H9 (cell line): ENCODE measurements around the gene ICAM2. TPM values are rescaled to one million over a fixed set of nuclear protein-coding genes. Genes with fewer than 3 reads are reported as not detected.

Experiments used
- DNase-seq: peaks from one replicate; pipeline ENCODE4 v3.0.0-alpha.2; 2017
- H2AFZ ChIP-seq: one replicate; pipeline ENCODE4 v1.6.1; 2013; ENCODE audit warnings: mild to moderate bottlenecking, low read length, control low read depth, moderate library complexity
- H2AK5ac ChIP-seq: 2 replicates; pipeline ENCODE4 v1.6.1; 2013; ENCODE audit warnings: low read length, control low read depth, mixed read lengths; ENCODE audit not compliant: insufficient read length
- H2BK120ac ChIP-seq: one replicate; pipeline ENCODE4 v1.6.1; 2013; ENCODE audit warnings: low read depth, mild to moderate bottlenecking, low read length, control low read depth, inconsistent platforms; ENCODE audit not compliant: poor library complexity, severe bottlenecking
- H2BK12ac ChIP-seq: 2 replicates; pipeline ENCODE4 v1.6.1; 2013; ENCODE audit warnings: low read length, control low read depth, mixed read lengths, low read depth; ENCODE audit not compliant: insufficient read length
- H2BK15ac ChIP-seq: 2 replicates; pipeline ENCODE4 v1.6.1; 2013; ENCODE audit warnings: low read depth, low read length, control low read depth
- H2BK20ac ChIP-seq: one replicate; pipeline ENCODE4 v1.6.1; 2013; ENCODE audit warnings: low read depth, mild to moderate bottlenecking, low read length, control low read depth, inconsistent platforms; ENCODE audit not compliant: poor library complexity, severe bottlenecking
- H2BK5ac ChIP-seq: 2 replicates; pipeline ENCODE4 v1.6.1; 2013; ENCODE audit warnings: low read length, control low read depth, mixed read lengths; ENCODE audit not compliant: insufficient read length
- H3K14ac ChIP-seq: 2 replicates; pipeline ENCODE4 v1.6.1; 2013; ENCODE audit warnings: low read length, control low read depth; ENCODE audit not compliant: insufficient read depth
- H3K18ac ChIP-seq: 2 replicates; pipeline ENCODE4 v1.6.1; 2013; ENCODE audit warnings: low read depth, mild to moderate bottlenecking, mixed read lengths, low read length, control low read depth; ENCODE audit not compliant: insufficient read length
- H3K23ac ChIP-seq: 2 replicates; pipeline ENCODE4 v1.6.1; 2013; ENCODE audit warnings: low read length, control low read depth, mixed read lengths, low read depth; ENCODE audit not compliant: insufficient read length
- H3K23me2 ChIP-seq: 2 replicates; pipeline ENCODE4 v1.6.1; 2013; ENCODE audit warnings: low read depth, mild to moderate bottlenecking, mixed read lengths, low read length, control low read depth; ENCODE audit not compliant: insufficient read length, poor library complexity, severe bottlenecking
- H3K27ac ChIP-seq: 2 replicates; pipeline ENCODE4 v1.5.1; 2013; ENCODE audit warnings: low read length, control low read depth, mixed read lengths, low read depth; ENCODE audit not compliant: insufficient read length
- H3K27me3 ChIP-seq: 2 replicates; pipeline ENCODE4 v1.6.1; 2013; ENCODE audit warnings: low read length, control low read depth, inconsistent platforms; ENCODE audit not compliant: insufficient read depth
- H3K4ac ChIP-seq: 2 replicates; pipeline ENCODE4 v1.6.1; 2013; ENCODE audit warnings: low read depth, mild to moderate bottlenecking, control low read depth, inconsistent platforms, low read length, moderate library complexity
- H3K4me1 ChIP-seq: 2 replicates; pipeline ENCODE4 v1.6.1; 2013; ENCODE audit warnings: low read length, control low read depth, inconsistent platforms; ENCODE audit not compliant: insufficient read depth
- H3K4me2 ChIP-seq: 2 replicates; pipeline ENCODE4 v1.6.1; 2013; ENCODE audit warnings: low read length, control low read depth, mixed read lengths; ENCODE audit not compliant: insufficient read length, insufficient read depth
- H3K56ac ChIP-seq: 2 replicates; pipeline ENCODE4 v1.6.1; 2013; ENCODE audit warnings: low read depth, mild to moderate bottlenecking, mixed read lengths, low read length, control low read depth; ENCODE audit not compliant: insufficient read length
- H3K79me1 ChIP-seq: 2 replicates; pipeline ENCODE4 v1.6.1; 2013; ENCODE audit warnings: low read depth, mild to moderate bottlenecking, moderate library complexity, low read length, control low read depth, inconsistent platforms; ENCODE audit not compliant: insufficient read depth, poor library complexity, severe bottlenecking
- H3K79me2 ChIP-seq: 2 replicates; pipeline ENCODE4 v1.6.1; 2013; ENCODE audit warnings: low read length, control low read depth, inconsistent platforms; ENCODE audit not compliant: insufficient read depth
- H3K9ac ChIP-seq: 2 replicates; pipeline ENCODE4 v1.6.1; 2013; ENCODE audit warnings: low read length, control low read depth, mixed read lengths; ENCODE audit not compliant: insufficient read length; ENCODE audit errors: extremely low read depth
- H3K9me3 ChIP-seq: one replicate; pipeline ENCODE4 v1.6.1; 2013; ENCODE audit warnings: low read depth, low read length, inconsistent platforms; ENCODE audit not compliant: control insufficient read depth
- H3T11ph ChIP-seq: one replicate; pipeline ENCODE4 v1.6.1; 2013; ENCODE audit warnings: mild to moderate bottlenecking, low read length, control low read depth, inconsistent platforms
- H4K20me1 ChIP-seq: one replicate; pipeline ENCODE4 v1.6.1; 2013; ENCODE audit not compliant: control insufficient read depth, insufficient read length, insufficient read depth
- H4K5ac ChIP-seq: 2 replicates; pipeline ENCODE4 v1.6.1; 2013; ENCODE audit warnings: low read depth, mild to moderate bottlenecking, mixed read lengths, low read length, control low read depth; ENCODE audit not compliant: insufficient read length
- H4K8ac ChIP-seq: replicated peaks from 2 replicates; pipeline ENCODE4 v1.6.1; 2013; ENCODE audit warnings: low read length, control low read depth, mixed read lengths, low read depth; ENCODE audit not compliant: insufficient read length
- H4K91ac ChIP-seq: 2 replicates; pipeline ENCODE4 v1.6.1; 2013; ENCODE audit warnings: low read depth, mild to moderate bottlenecking, moderate library complexity, mixed read lengths, low read length, control low read depth; ENCODE audit not compliant: insufficient read length
- H3K27ac Mint-ChIP-seq, 3 experiments: 2 replicates in 2 of 3; 3 replicates in 1 of 3; pipeline ENCODE4 v1.8.0; 2020 to 2021; ENCODE audit warnings: mixed read lengths in 3 of 3, mild to moderate bottlenecking in 1 of 3, moderate library complexity in 1 of 3
- H3K27me3 Mint-ChIP-seq: 2 replicates; pipeline ENCODE4 v1.8.0; 2021; ENCODE audit warnings: low read depth, mild to moderate bottlenecking, moderate library complexity, mixed read lengths
- H3K36me3 Mint-ChIP-seq, 3 experiments: 2 replicates in 2 of 3; 3 replicates in 1 of 3; pipeline ENCODE4 v1.8.0; 2020 to 2021; ENCODE audit warnings: low read depth in 3 of 3, mixed read lengths in 3 of 3; ENCODE audit not compliant: insufficient read depth in 1 of 3
- H3K4me1 Mint-ChIP-seq, 2 experiments: 2 replicates each; pipeline ENCODE4 v1.8.0; 2020; ENCODE audit warnings: mixed read lengths in 2 of 2
- H3K4me3 Mint-ChIP-seq, 2 experiments: 2 replicates in 1 of 2; 3 replicates in 1 of 2; pipeline ENCODE4 v1.8.0; 2020 to 2021; ENCODE audit warnings: mild to moderate bottlenecking in 2 of 2, mixed read lengths in 2 of 2, moderate library complexity in 1 of 2
- H3K9me3 Mint-ChIP-seq, 2 experiments: 2 replicates in 1 of 2; 3 replicates in 1 of 2; pipeline ENCODE4 v1.8.0; 2020; ENCODE audit warnings: mild to moderate bottlenecking in 2 of 2, mixed read lengths in 2 of 2, moderate library complexity in 1 of 2
- CTCF ChIP-seq: fragments of 200-600 bp; sonication (generic); conservative IDR thresholded peaks from 3 replicates; pipeline ENCODE4 v1.8.0; 2021; ENCODE audit warnings: antibody characterized with exemption, mild to moderate bottlenecking
- WGBS: extraction: QIAGEN DNeasy Blood & Tissue Kit; methylation state at CpG from one replicate; pipeline ENCODE4 v1.1.7; 2013; ENCODE audit warnings: missing lambda C conversion rate, low lambda C conversion rate, mixed read lengths; ENCODE audit not compliant: insufficient read length; ENCODE audit errors: extremely low coverage; 5-methylcytosine and 5-hydroxymethylcytosine counted together
- total RNA-seq: library from RNA; stranded (reverse); gene quantifications from 2 replicates; pipeline ENCODE4 v1.2.1, GENCODE V29; 2021

ICAM2 gene
- total RNA-seq, 1 experiment from 2014 or later: 0.28 TPM

- no CpG with 5 or more reads among the region's 5 CpGs for WGBS
Measured at GRCh38 chr17:63956296-63956920, 64.0 kb downstream of the ICAM2 start.

More at GRCh38 chr17:63956296-63956920, 64.0 kb downstream of the ICAM2 start:
- no peak for DNase-seq
- Mint-ChIP-seq H3K36me3 (peaks cover 2 to 8% (median 4%) of the 10 kb centered on the region in 3 experiments; a peak in 3 of 7 replicates), H3K27ac (no peak overlapping the region), H3K4me3 (no peak overlapping the region), H3K27me3 (no peaks in the 10 kb centered on the region; the same call in 1 of the 2 replicates), H3K4me1 (peaks cover 11 to 15% of the 10 kb centered on the region in 2 experiments), H3K9me3 (no peaks in the 10 kb centered on the region)
- Histone ChIP-seq H3K4ac (no peak overlapping the region), H2BK20ac (no peak overlapping the region), H3K18ac (no peak overlapping the region), H3K9ac (no peak overlapping the region), H2BK120ac (no peak overlapping the region), H3K23ac (no peak overlapping the region), H3K79me1 (no peaks in the 10 kb centered on the region), H3K79me2 (no peaks in the 10 kb centered on the region), H3K27ac (no peak overlapping the region), H3K23me2 (peaks cover 7% of the 10 kb centered on the region), H3K4me2 (no peak overlapping the region), H3K27me3 (no peaks in the 10 kb centered on the region), H3T11ph (no peak overlapping the region), H3K56ac (no peak overlapping the region), H2BK5ac (no peak overlapping the region), H3K4me1 (no peaks in the 10 kb centered on the region), H4K91ac (no peak overlapping the region), H4K20me1 (no peaks in the 10 kb centered on the region), H2AK5ac (no peak overlapping the region), H2AFZ (no peak overlapping the region), H3K14ac (no peak overlapping the region), H2BK15ac (no peak overlapping the region), H3K9me3 (no peaks in the 10 kb centered on the region), H4K5ac (no peak overlapping the region), H2BK12ac (no peak overlapping the region), H4K8ac (no peak overlapping the region)
- TF ChIP-seq CTCF: no peak
